Cardiac muscle cell (in vitro differentiated cells and primary cell): ENCODE measurements around the gene CFAP65. TPM values are rescaled to one million over a fixed set of nuclear protein-coding genes. Genes with fewer than 3 reads are reported as not detected.

Experiments
- DNase-seq, 2 donors: peaks; one replicate each; pipeline versions ENCODE4 v3.0.0 to v3.0.0-alpha.2; 2010 to 2017; ENCODE audit warnings: low read depth in 1 of 2, low spot score in 1 of 2
- H3K27ac ChIP-seq: fragments of 200-600 bp; sonication (generic); 2 replicates; pipeline ENCODE4 v1.5.1; 2016
- H3K27me3 ChIP-seq: fragments of 200-600 bp; sonication (generic); 2 replicates; pipeline ENCODE4 v1.6.0; 2016; ENCODE audit warnings: control low read depth
- H3K36me3 ChIP-seq: fragments of 200-600 bp; sonication (generic); 2 replicates; pipeline ENCODE4 v1.5.1; 2016; ENCODE audit warnings: control low read depth
- H3K4me1 ChIP-seq: fragments of 200-600 bp; sonication (generic); 2 replicates; pipeline ENCODE4 v1.8.1; 2017; ENCODE audit warnings: low read depth, mild to moderate bottlenecking, mixed run types
- H3K4me3 ChIP-seq: fragments of 200-600 bp; sonication (generic); 2 replicates; pipeline ENCODE4 v1.5.1; 2016; ENCODE audit warnings: mild to moderate bottlenecking
- H3K9me3 ChIP-seq: fragments of 200-600 bp; sonication (generic); 2 replicates; pipeline ENCODE4 v1.5.1; 2017; ENCODE audit warnings: low read depth, mild to moderate bottlenecking, control low read depth
- CTCF ChIP-seq: IDR thresholded peaks from 2 replicates; pipeline ENCODE4 v1.5.1; 2012; ENCODE audit warnings: low read depth, mild to moderate bottlenecking, low read length
- polyA plus RNA-seq: library from polyadenylated mRNA; unstranded; fragments of >200 nt; fragmentation: Nextera tagmentation; extraction: Ambion mirVana; gene quantifications from 2 replicates; pipeline ENCODE4 v1.2.1, GENCODE V29; 2016
- total RNA-seq: library from RNA; depleted of rRNA; stranded (reverse); fragments of >200 nt; gene quantifications from 2 replicates; pipeline ENCODE4 v1.2.3, GENCODE V29; 2016

CFAP65 gene
- total and polyA plus RNA-seq, 2 experiments from 2014 or later, result 0.45 to 2.2 TPM

GRCh38 chr2:219059725-219060682, 18.7 kb upstream of the CFAP65 start:
- Histone ChIP-seq H3K27me3 (peaks cover 100% of the 10 kb centered on the region), H3K36me3 (no peaks in the 10 kb centered on the region), H3K4me1 (peaks cover 4% of the 10 kb centered on the region), H3K27ac (no peak overlapping the region), H3K4me3 (no peak overlapping the region), H3K9me3 (no peaks in the 10 kb centered on the region)
- DNase-seq, result no peak
- no peak for TF ChIP-seq CTCF

DNA sequence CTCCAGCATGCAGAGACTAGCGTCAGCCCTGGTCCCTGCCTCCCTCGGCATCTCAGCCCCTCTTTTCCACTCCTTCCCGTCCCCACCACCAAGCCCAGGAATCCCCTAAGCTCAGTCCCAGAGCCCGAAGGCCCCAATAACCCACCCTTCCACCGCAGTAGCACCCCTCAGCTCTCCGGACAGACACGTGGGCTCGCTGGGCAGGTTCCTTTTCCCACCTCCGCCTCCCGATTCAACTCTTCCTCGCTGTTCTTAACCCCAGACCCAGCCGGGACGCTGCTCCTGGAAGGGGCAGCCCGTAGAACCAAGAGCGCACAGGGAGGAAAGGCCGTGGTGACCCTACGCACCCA, 18.0 kb upstream of the CFAP65 start:
- TF ChIP-seq CTCF, result no peak
- no peak for DNase-seq
- H3K4me3 ChIP-seq, result no peak overlapping the region
- H3K9me3 ChIP-seq, result no peaks in the 10 kb centered on the region
- H3K27ac ChIP-seq, result no peak overlapping the region
- H3K36me3 ChIP-seq, result no peaks in the 10 kb centered on the region
- H3K4me1 ChIP-seq, result peaks cover 4% of the 10 kb centered on the region
- H3K27me3 ChIP-seq, result peaks cover 100% of the 10 kb centered on the region

DNA sequence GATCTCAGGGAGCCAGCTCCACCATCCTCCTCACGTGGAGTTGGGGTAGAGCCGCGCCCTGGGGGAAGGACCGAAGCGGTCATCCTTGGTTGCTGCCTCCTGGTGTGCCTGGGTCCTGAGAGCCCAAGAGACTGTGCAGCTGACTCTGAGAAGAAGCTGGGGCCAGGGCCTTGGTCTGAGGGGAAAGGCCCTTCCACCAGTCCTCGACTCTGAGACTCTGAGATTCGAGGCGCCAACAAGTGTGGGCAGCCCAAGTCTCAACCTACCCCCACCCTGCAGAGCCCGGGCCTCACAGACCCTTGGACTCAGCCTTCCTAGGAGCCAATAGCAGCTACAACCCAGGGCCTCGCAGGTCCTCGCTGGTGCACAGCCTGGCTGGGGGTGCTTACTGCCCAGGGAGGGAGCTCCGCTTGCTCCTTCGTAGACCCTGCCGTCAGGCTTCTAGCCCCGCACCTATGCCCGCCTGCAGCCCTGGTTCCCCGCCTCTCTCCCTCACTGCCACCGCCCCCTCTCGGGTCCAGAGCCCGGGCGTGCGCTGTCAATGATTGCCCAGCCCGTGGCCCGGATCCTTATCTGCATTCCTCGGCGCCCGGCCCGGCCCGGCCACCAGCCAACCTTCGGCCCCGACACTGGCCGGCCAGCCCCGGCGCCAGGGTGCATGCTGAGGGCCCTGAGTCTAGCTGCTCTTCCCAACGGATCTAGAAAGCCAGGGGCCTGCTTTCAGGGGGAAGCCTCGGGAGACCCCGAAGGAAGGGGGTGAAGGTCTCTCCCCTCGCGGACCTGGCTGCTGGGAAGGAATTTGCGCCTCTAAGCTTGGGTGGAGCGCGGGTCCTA, 17.4 kb upstream of the CFAP65 start:
- TF ChIP-seq CTCF, result no peak
- DNase-seq, result peak; percentile 35 to 37
- peaks cover 100% of the 10 kb centered on the region for H3K27me3 ChIP-seq
- no peaks in the 10 kb centered on the region for H3K9me3 ChIP-seq
- H3K4me3 ChIP-seq, result no peak overlapping the region
- H3K27ac ChIP-seq, result no peak overlapping the region
- no peaks in the 10 kb centered on the region for H3K36me3 ChIP-seq
- H3K4me1 ChIP-seq, result peaks cover 4% of the 10 kb centered on the region

DNA sequence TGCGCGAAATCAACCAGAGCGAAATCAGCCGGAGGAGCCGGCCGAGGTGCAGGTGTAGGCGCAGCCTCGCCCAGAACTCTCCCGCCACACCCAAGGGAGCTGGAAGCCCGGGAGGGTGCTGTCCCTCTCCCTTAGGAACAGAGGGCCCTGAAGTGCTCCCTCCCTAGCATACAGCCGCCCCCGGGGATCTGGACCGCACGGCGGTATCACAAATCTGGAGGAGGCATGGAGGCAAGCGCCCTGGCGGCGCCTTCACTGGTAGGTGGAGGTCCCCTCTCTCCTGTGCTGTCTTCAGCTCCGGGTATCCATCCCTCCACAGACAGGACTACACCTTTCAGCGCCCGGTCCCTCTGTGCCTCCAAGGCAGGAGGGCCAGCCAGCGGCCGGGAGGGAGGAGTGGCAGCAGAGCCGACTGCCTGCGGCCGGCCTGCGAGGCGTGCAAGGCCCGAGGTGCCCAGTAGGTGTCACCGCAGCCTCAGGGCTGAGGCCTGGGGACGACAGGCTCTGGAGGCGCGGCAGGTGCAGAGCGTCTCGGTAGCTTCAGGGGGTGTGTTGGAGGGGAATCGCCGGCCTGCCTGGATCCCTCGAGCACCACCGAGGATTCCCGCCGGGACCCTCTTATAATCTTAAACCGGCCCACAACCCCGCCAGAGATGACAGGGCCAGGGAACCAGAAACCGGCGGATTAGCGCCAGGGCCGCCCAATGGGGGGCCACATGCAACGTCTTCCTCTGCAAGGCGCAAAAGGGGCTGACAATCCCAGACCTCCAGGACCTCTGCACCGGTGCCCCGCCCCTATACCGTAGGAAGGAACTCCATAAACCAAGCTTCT, 16.6 kb upstream of the CFAP65 start:
- peaks cover 99% of the 10 kb centered on the region for H3K27me3 ChIP-seq
- no peaks in the 10 kb centered on the region for H3K36me3 ChIP-seq
- H3K27ac ChIP-seq, result no peak overlapping the region
- peaks cover 4% of the 10 kb centered on the region for H3K4me1 ChIP-seq
- H3K9me3 ChIP-seq, result no peaks in the 10 kb centered on the region
- peak; percentile 87 for TF ChIP-seq CTCF
- peak; percentile 73 to 84 for DNase-seq
- no peak overlapping the region for H3K4me3 ChIP-seq
